Measurements from ENCODE around the gene SELENOW.
"Not testable (repeated sequence)": the region's sequence is repeated elsewhere in the genome, so short reads cannot be mapped to it uniquely, and the experiment has no call there.

SELENOW gene

GRCh38 chr19:47813304-47813994 lies 34.9 kb downstream of the SELENOW start:
- Histone ChIP-seq H3K18ac (ENCODE audit: low read length) (no peak overlapping the region), H2BK5ac (ENCODE audit: low read length) (no peak overlapping the region), H4K5ac (ENCODE audit: low read length) (no peak overlapping the region), H2AK5ac (ENCODE audit: low read length) (no peak overlapping the region), H2BK120ac (ENCODE audit: low read depth, low read length) (no peak overlapping the region), H3K56ac (ENCODE audit: low read length) (no peak overlapping the region), H3K27ac (ENCODE audit: low read depth, low read length) (no peak overlapping the region), H3K9ac (ENCODE audit: low read length) (no peak overlapping the region), H3K36me3 (ENCODE audit: control insufficient read depth, insufficient read depth, low read length) (no peaks in the 10 kb centered on the region), H4K8ac (ENCODE audit: low read depth, low read length) (no peak overlapping the region), H3K23ac (ENCODE audit: low read length) (no peak overlapping the region), H3K4me3 (ENCODE audit: low read length) (no peak overlapping the region), H3K27me3 (ENCODE audit: insufficient read depth, low read length, poor library complexity) (no peaks in the 10 kb centered on the region), H3K4ac (ENCODE audit: low read depth, low read length) (no peak overlapping the region), H3K79me1 (ENCODE audit: low read length) (no peaks in the 10 kb centered on the region), H3K4me1 (ENCODE audit: control insufficient read depth, low read depth, low read length) (no peaks in the 10 kb centered on the region), H3K4me2 (ENCODE audit: low read length) (no peak overlapping the region), H3K79me2 (ENCODE audit: control insufficient read depth, insufficient read depth, low read length) (no peaks in the 10 kb centered on the region), H2BK15ac (replicated peaks; ENCODE audit: low read depth) (no peak overlapping the region)
- no CpG with 5 or more reads among the region's 17 CpGs for WGBS (ENCODE audit: extremely low coverage, insufficient coverage, low lambda C conversion rate)
- peak; percentile 89 for DNase-seq

- H3K4ac ChIP-seq (ENCODE audit: low read depth, low read length): no peak overlapping the region
- no peak for DNase-seq
- H2BK120ac ChIP-seq (ENCODE audit: low read depth, low read length): no peak overlapping the region
- peak overlapping the region; percentile 49 for H3K56ac ChIP-seq (ENCODE audit: low read length)
- H2AK5ac ChIP-seq (ENCODE audit: low read length): no peak overlapping the region
- H3K4me1 ChIP-seq (ENCODE audit: control insufficient read depth, low read depth, low read length): no peaks in the 10 kb centered on the region
- H3K27ac ChIP-seq (ENCODE audit: low read depth, low read length): no peak overlapping the region
- H3K23ac ChIP-seq (ENCODE audit: low read length): no peak overlapping the region
- no peaks in the 10 kb centered on the region for H3K79me2 ChIP-seq (ENCODE audit: control insufficient read depth, insufficient read depth, low read length)
- no peak overlapping the region for H3K9ac ChIP-seq (ENCODE audit: low read length)
- H3K36me3 ChIP-seq (ENCODE audit: control insufficient read depth, insufficient read depth, low read length): no peaks in the 10 kb centered on the region
- WGBS (ENCODE audit: extremely low coverage, insufficient coverage, low lambda C conversion rate): no CpG with 5 or more reads among the region's 7 CpGs
- no peak overlapping the region for H3K4me3 ChIP-seq (ENCODE audit: low read length)
- H3K18ac ChIP-seq (ENCODE audit: low read length): no peak overlapping the region
- H4K5ac ChIP-seq (ENCODE audit: low read length): no peak overlapping the region
- H2BK15ac ChIP-seq (replicated peaks; ENCODE audit: low read depth): no peak overlapping the region
- no peaks in the 10 kb centered on the region for H3K79me1 ChIP-seq (ENCODE audit: low read length)
- no peak overlapping the region for H2BK5ac ChIP-seq (ENCODE audit: low read length)
- H4K8ac ChIP-seq (ENCODE audit: low read depth, low read length): no peak overlapping the region
- H3K4me2 ChIP-seq (ENCODE audit: low read length): no peak overlapping the region
- H3K27me3 ChIP-seq (ENCODE audit: insufficient read depth, low read length, poor library complexity): no peaks in the 10 kb centered on the region
Measured at GRCh38 chr19:47813995-47814328, 35.5 kb downstream of the SELENOW start.

- H3K4me3 ChIP-seq (ENCODE audit: low read length); H3K4me2 ChIP-seq (ENCODE audit: low read length); H3K4ac ChIP-seq (ENCODE audit: low read depth, low read length); H3K27ac ChIP-seq (ENCODE audit: low read depth, low read length); H4K8ac ChIP-seq (ENCODE audit: low read depth, low read length); H2BK5ac ChIP-seq (ENCODE audit: low read length); H3K18ac ChIP-seq (ENCODE audit: low read length); H3K27me3 ChIP-seq (ENCODE audit: insufficient read depth, low read length, poor library complexity); H4K5ac ChIP-seq (ENCODE audit: low read length); H3K56ac ChIP-seq (ENCODE audit: low read length); H3K4me1 ChIP-seq (ENCODE audit: control insufficient read depth, low read depth, low read length); H3K79me1 ChIP-seq (ENCODE audit: low read length); H3K23ac ChIP-seq (ENCODE audit: low read length); H2AK5ac ChIP-seq (ENCODE audit: low read length); H3K36me3 ChIP-seq (ENCODE audit: control insufficient read depth, insufficient read depth, low read length); H2BK15ac ChIP-seq (replicated peaks; ENCODE audit: low read depth); H2BK120ac ChIP-seq (ENCODE audit: low read depth, low read length); H3K79me2 ChIP-seq (ENCODE audit: control insufficient read depth, insufficient read depth, low read length); DNase-seq; H3K9ac ChIP-seq (ENCODE audit: low read length): not testable (repeated sequence)
- no CpG with 5 or more reads among the region's 8 CpGs for WGBS (ENCODE audit: extremely low coverage, insufficient coverage, low lambda C conversion rate)
Measured at GRCh38 chr19:47816270-47816669, 37.8 kb downstream of the SELENOW start.

- not testable (repeated sequence) for DNase-seq; H3K79me1 ChIP-seq (ENCODE audit: low read length); H4K8ac ChIP-seq (ENCODE audit: low read depth, low read length); H3K79me2 ChIP-seq (ENCODE audit: control insufficient read depth, insufficient read depth, low read length); H2AK5ac ChIP-seq (ENCODE audit: low read length); H3K4me1 ChIP-seq (ENCODE audit: control insufficient read depth, low read depth, low read length); H2BK5ac ChIP-seq (ENCODE audit: low read length); H3K23ac ChIP-seq (ENCODE audit: low read length); H2BK120ac ChIP-seq (ENCODE audit: low read depth, low read length); H4K5ac ChIP-seq (ENCODE audit: low read length); H3K56ac ChIP-seq (ENCODE audit: low read length); H3K27ac ChIP-seq (ENCODE audit: low read depth, low read length); H3K4ac ChIP-seq (ENCODE audit: low read depth, low read length); H3K27me3 ChIP-seq (ENCODE audit: insufficient read depth, low read length, poor library complexity); H3K18ac ChIP-seq (ENCODE audit: low read length); H3K9ac ChIP-seq (ENCODE audit: low read length); H2BK15ac ChIP-seq (replicated peaks; ENCODE audit: low read depth); H3K36me3 ChIP-seq (ENCODE audit: control insufficient read depth, insufficient read depth, low read length); H3K4me3 ChIP-seq (ENCODE audit: low read length); H3K4me2 ChIP-seq (ENCODE audit: low read length)
- no CpG with 5 or more reads among the region's 1 CpG for WGBS (ENCODE audit: extremely low coverage, insufficient coverage, low lambda C conversion rate)
Measured at GRCh38 chr19:47818221-47818620, 39.7 kb downstream of the SELENOW start.

GRCh38 chr19:47819858-47820257 lies 41.4 kb downstream of the SELENOW start:
- no peak overlapping the region for H3K4me2 ChIP-seq (ENCODE audit: low read length)
- H3K9ac ChIP-seq (ENCODE audit: low read length): no peak overlapping the region
- no peaks in the 10 kb centered on the region for H3K79me1 ChIP-seq (ENCODE audit: low read length)
- WGBS (ENCODE audit: extremely low coverage, insufficient coverage, low lambda C conversion rate): no CpG with 5 or more reads among the region's 10 CpGs
- H3K79me2 ChIP-seq (ENCODE audit: control insufficient read depth, insufficient read depth, low read length): no peaks in the 10 kb centered on the region
- H3K36me3 ChIP-seq (ENCODE audit: control insufficient read depth, insufficient read depth, low read length): no peaks in the 10 kb centered on the region
- H3K18ac ChIP-seq (ENCODE audit: low read length): no peak overlapping the region
- no peak overlapping the region for H3K27ac ChIP-seq (ENCODE audit: low read depth, low read length)
- no peak overlapping the region for H3K56ac ChIP-seq (ENCODE audit: low read length)
- H3K27me3 ChIP-seq (ENCODE audit: insufficient read depth, low read length, poor library complexity): no peaks in the 10 kb centered on the region
- H3K4ac ChIP-seq (ENCODE audit: low read depth, low read length): no peak overlapping the region
- H4K8ac ChIP-seq (ENCODE audit: low read depth, low read length): no peak overlapping the region
- no peak overlapping the region for H2AK5ac ChIP-seq (ENCODE audit: low read length)
- peaks cover 3% of the 10 kb centered on the region for H3K4me1 ChIP-seq (ENCODE audit: control insufficient read depth, low read depth, low read length)
- H2BK120ac ChIP-seq (ENCODE audit: low read depth, low read length): no peak overlapping the region
- peak; percentile 92 for DNase-seq
- H3K23ac ChIP-seq (ENCODE audit: low read length): no peak overlapping the region
- H4K5ac ChIP-seq (ENCODE audit: low read length): no peak overlapping the region
- H3K4me3 ChIP-seq (ENCODE audit: low read length): no peak overlapping the region
- H2BK15ac ChIP-seq (replicated peaks; ENCODE audit: low read depth): no peak overlapping the region
- no peak overlapping the region for H2BK5ac ChIP-seq (ENCODE audit: low read length)

- H2BK120ac ChIP-seq (ENCODE audit: low read depth, low read length): no peak overlapping the region
- no peak for DNase-seq
- H2BK15ac ChIP-seq (replicated peaks; ENCODE audit: low read depth): no peak overlapping the region
- H3K27ac ChIP-seq (ENCODE audit: low read depth, low read length): no peak overlapping the region
- WGBS (ENCODE audit: extremely low coverage, insufficient coverage, low lambda C conversion rate): no CpG with 5 or more reads among the region's 2 CpGs
- H3K18ac ChIP-seq (ENCODE audit: low read length): no peak overlapping the region
- no peak overlapping the region for H4K8ac ChIP-seq (ENCODE audit: low read depth, low read length)
- no peak overlapping the region for H2BK5ac ChIP-seq (ENCODE audit: low read length)
- H3K79me2 ChIP-seq (ENCODE audit: control insufficient read depth, insufficient read depth, low read length): no peaks in the 10 kb centered on the region
- no peak overlapping the region for H3K4me2 ChIP-seq (ENCODE audit: low read length)
- no peak overlapping the region for H3K4ac ChIP-seq (ENCODE audit: low read depth, low read length)
- H3K79me1 ChIP-seq (ENCODE audit: low read length): no peaks in the 10 kb centered on the region
- H3K23ac ChIP-seq (ENCODE audit: low read length): no peak overlapping the region
- no peak overlapping the region for H4K5ac ChIP-seq (ENCODE audit: low read length)
- H3K4me1 ChIP-seq (ENCODE audit: control insufficient read depth, low read depth, low read length): peaks cover 3% of the 10 kb centered on the region
- H3K4me3 ChIP-seq (ENCODE audit: low read length): no peak overlapping the region
- no peak overlapping the region for H3K9ac ChIP-seq (ENCODE audit: low read length)
- no peaks in the 10 kb centered on the region for H3K27me3 ChIP-seq (ENCODE audit: insufficient read depth, low read length, poor library complexity)
- H2AK5ac ChIP-seq (ENCODE audit: low read length): no peak overlapping the region
- H3K56ac ChIP-seq (ENCODE audit: low read length): peak overlapping the region; percentile 53
- no peaks in the 10 kb centered on the region for H3K36me3 ChIP-seq (ENCODE audit: control insufficient read depth, insufficient read depth, low read length)
Measured at GRCh38 chr19:47820410-47820809, 41.9 kb downstream of the SELENOW start.

Data from mesendoderm (in vitro differentiated cells).